HEK293T (cell line): ENCODE data around the gene ASAP3.

Source experiments
- CTCF ChIA-PET: fragments of 350-600 bp; formaldehyde crosslinking; extraction: SDS; loops from one replicate; lab custom pipeline; 2021; ENCODE audit warnings: antibody characterized with exemption, inconsistent platforms; lab: Yijun Ruan, JAX
- POLR2A ChIA-PET: fragments of 350-600 bp; formaldehyde crosslinking; extraction: SDS; loops from one replicate; lab custom pipeline; 2020; ENCODE audit warnings: antibody characterized with exemption, inconsistent platforms; lab: Yijun Ruan, JAX
- DNase-seq: peaks from one replicate; pipeline ENCODE4 v3.0.0; 2012; ENCODE audit warnings: mixed read lengths; ENCODE audit errors: extremely low spot score
- ARNT ChIP-seq: fragments of 450-650 bp; IDR thresholded peaks from 2 replicates; pipeline ENCODE4 v1.6.1; 2017; ENCODE audit warnings: mild to moderate bottlenecking
- BHLHE40 ChIP-seq: fragments of 450-650 bp; IDR thresholded peaks from 2 replicates; pipeline ENCODE4 v1.6.1; 2016; ENCODE audit warnings: mild to moderate bottlenecking, moderate library complexity, borderline replicate concordance
- CTBP1 ChIP-seq: fragments of 450-650 bp; IDR thresholded peaks from 2 replicates; pipeline ENCODE4 v1.6.1; 2016; ENCODE audit warnings: borderline replicate concordance
- ELF4 ChIP-seq: fragments of 450-650 bp; IDR thresholded peaks from 2 replicates; pipeline ENCODE4 v1.6.1; 2017; ENCODE audit warnings: antibody characterized with exemption
- FOXA1 ChIP-seq: fragments of 450-650 bp; IDR thresholded peaks from 2 replicates; pipeline ENCODE4 v1.6.1; 2016; ENCODE audit warnings: mild to moderate bottlenecking
- FOXK2 ChIP-seq: fragments of 450-650 bp; IDR thresholded peaks from 2 replicates; pipeline ENCODE4 v1.6.1; 2016; ENCODE audit warnings: mild to moderate bottlenecking
- FOXM1 ChIP-seq: fragments of 450-650 bp; IDR thresholded peaks from 2 replicates; pipeline ENCODE4 v1.6.1; 2017; ENCODE audit warnings: mild to moderate bottlenecking, borderline replicate concordance
- HDGF ChIP-seq: fragments of 450-650 bp; IDR thresholded peaks from 2 replicates; pipeline ENCODE4 v1.6.1; 2017; ENCODE audit warnings: antibody characterized with exemption, borderline replicate concordance
- L3MBTL2 ChIP-seq: fragments of 450-650 bp; conservative IDR thresholded peaks from 2 replicates; pipeline ENCODE4 v1.6.1; 2016; ENCODE audit warnings: mild to moderate bottlenecking
- LEF1 ChIP-seq: fragments of 450-650 bp; IDR thresholded peaks from 2 replicates; pipeline ENCODE4 v1.6.1; 2017; ENCODE audit warnings: mild to moderate bottlenecking, borderline replicate concordance
- NFRKB ChIP-seq: fragments of 450-650 bp; IDR thresholded peaks from 2 replicates; pipeline ENCODE4 v1.6.1; 2016; ENCODE audit warnings: mild to moderate bottlenecking, moderate library complexity
- PKNOX1 ChIP-seq: fragments of 450-650 bp; IDR thresholded peaks from 2 replicates; pipeline ENCODE4 v1.6.1; 2016
- SP1 ChIP-seq: fragments of 450-650 bp; IDR thresholded peaks from 2 replicates; pipeline ENCODE4 v1.6.1; 2017
- SUZ12 ChIP-seq: fragments of 450-650 bp; IDR thresholded peaks from 2 replicates; pipeline ENCODE4 v1.6.1; 2016; ENCODE audit warnings: mild to moderate bottlenecking
- TARDBP ChIP-seq: fragments of 450-650 bp; IDR thresholded peaks from 2 replicates; pipeline ENCODE4 v1.6.1; 2016
- ZNF384 ChIP-seq: fragments of 450-650 bp; IDR thresholded peaks from 2 replicates; pipeline ENCODE4 v1.6.1; 2016

Gene ASAP3

GRCh38 chr1:23431431-23431830 is 52.5 kb downstream of the ASAP3 start:
- no peak for DNase-seq
- ChIA-PET CTCF (no interaction called here), POLR2A (no interaction called here)
- TF ChIP-seq CTBP1, result no peak
- no peak for TF ChIP-seq ELF4
- TF ChIP-seq BHLHE40, result no peak

- ChIA-PET POLR2A (no interaction called here), CTCF (no interaction called here)
- TF ChIP-seq ZNF384 (no peak), HDGF (no peak), CTBP1 (no peak), FOXM1 (no peak), ARNT (no peak), BHLHE40 (no peak), FOXA1 (no peak), PKNOX1 (no peak), TARDBP (no peak), ELF4 (no peak), NFRKB (no peak)
- DNase-seq, result no peak
These were observed 53.2 kb downstream of the ASAP3 start for GRCh38 chr1:23430803-23431202.

DNA sequence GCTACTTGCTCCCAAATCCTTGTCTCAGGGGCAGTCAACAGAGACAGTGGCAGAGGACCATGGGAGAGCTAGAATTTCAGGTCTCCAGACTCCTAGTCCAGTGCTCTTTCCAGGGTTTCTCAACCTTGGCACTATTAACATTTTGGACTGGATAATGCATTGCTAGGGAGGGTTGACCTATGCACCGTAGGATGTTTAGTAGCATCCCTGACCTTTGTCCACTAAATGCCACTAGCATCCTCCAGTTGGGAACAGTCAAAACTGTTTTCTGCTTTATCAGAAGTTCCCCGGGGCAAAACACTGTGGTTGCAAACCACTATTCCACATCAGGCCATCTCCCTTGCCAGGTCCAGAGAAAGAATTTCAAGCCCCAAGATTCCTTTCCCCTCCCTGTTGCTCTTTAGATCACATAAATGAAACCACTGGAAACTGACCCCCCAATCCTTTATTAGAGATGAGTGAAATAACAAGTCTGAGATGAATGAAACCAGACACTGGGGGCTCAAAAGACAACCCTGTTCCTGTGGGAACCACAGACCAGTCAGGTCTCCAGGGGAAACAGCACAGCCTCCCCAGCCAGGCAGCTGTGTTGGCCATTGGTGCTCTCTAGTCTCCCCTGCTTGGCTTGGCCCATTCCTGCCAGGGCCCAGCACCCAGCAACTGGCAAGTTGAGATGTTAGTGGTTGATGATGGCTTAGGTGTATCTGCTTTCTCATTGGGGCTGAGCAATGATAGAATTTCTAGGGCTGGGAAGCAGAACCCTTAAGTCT is 55.7 kb downstream of the ASAP3 start:
- POLR2A ChIA-PET, result no interaction called here
- TF ChIP-seq NFRKB (no peak), LEF1 (no peak), TARDBP (no peak), ELF4 (no peak), ARNT (no peak), SP1 (no peak), L3MBTL2 (no peak), ZNF384 (no peak), FOXA1 (no peak), PKNOX1 (no peak), SUZ12 (no peak), BHLHE40 (no peak), FOXK2 (no peak), CTBP1 (no peak), HDGF (no peak)
- CTCF ChIA-PET, result interaction anchor here (0.6 to 1.5 kb wide), 2 partner anchors 10 to 111 kb away, joined by 3 read pairs; no protein-coding TSS in a partner anchor
- DNase-seq, result no peak

DNA sequence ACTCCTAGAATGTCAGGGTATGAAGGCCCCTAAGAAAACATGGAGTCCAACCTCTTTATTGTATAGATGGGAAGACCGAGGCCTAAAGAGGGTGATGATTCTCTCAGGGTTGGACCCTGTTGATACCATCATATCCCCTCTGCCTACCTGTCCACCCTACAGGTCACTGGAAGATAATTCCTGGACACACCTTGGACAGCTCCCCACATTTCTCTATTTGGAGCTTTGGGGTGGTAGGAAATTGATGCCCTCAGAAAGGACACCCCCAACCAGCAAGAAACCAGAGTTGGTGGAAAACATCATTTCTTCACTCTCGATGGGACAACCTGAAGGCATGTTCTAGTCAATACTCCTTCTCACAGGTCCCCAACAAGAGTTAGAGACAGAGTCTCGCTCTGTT is 56.4 kb downstream of the ASAP3 start:
- CTCF ChIA-PET, result interaction anchor here (0.6 kb wide), 1 partner anchor 110 kb away, joined by 3 read pairs; no protein-coding TSS in a partner anchor

GRCh38 chr1:23426828-23427227 is 57.2 kb downstream of the ASAP3 start:
- ChIA-PET POLR2A (interaction anchor here (1.5 kb wide), 1 partner anchor 83 kb away, joined by 4 read pairs; the partner anchor contains the start of gene HNRNPR), CTCF (no interaction called here)
- TF ChIP-seq FOXA1, result no peak
- no peak for TF ChIP-seq FOXM1
- no peak for TF ChIP-seq NFRKB
- no peak for TF ChIP-seq HDGF
- TF ChIP-seq PKNOX1, result no peak
- TF ChIP-seq ELF4, result no peak
- no peak for TF ChIP-seq LEF1
- TF ChIP-seq ARNT, result no peak
- no peak for TF ChIP-seq TARDBP
- no peak for TF ChIP-seq ZNF384
- TF ChIP-seq FOXK2, result no peak
- no peak for TF ChIP-seq BHLHE40
- TF ChIP-seq SUZ12, result no peak
- TF ChIP-seq SP1, result no peak
- TF ChIP-seq L3MBTL2, result no peak
- TF ChIP-seq CTBP1, result no peak
- no peak for DNase-seq

More for the DNA sequence above, 56.4 kb downstream of the ASAP3 start:
- DNase-seq, result no peak
- TF ChIP-seq FOXK2 (no peak), FOXA1 (no peak), SP1 (no peak), L3MBTL2 (no peak), ELF4 (no peak), TARDBP (no peak)
- POLR2A ChIA-PET, result no interaction called here

DNA sequence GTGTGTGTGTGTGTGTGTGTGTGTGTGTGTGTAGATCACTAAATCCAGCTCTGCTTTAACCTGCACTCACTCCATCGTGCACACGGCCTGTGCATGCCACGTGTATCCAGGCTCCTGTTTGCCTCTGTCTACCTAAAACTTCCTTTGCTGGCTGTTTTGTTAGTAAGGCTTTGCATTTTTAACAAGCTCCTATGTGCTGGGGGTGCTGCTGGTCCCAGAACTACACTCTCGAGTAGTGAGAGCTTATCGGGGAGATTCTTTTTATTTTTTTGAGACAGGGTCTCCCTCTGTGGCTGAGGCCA is 58.8 kb downstream of the ASAP3 start:
- POLR2A ChIA-PET, result interaction anchor here (0.6 kb wide), 1 partner anchor 304 kb away, joined by 3 read pairs; no protein-coding TSS in a partner anchor
- DNase-seq, result no peak
- CTCF ChIA-PET, result no interaction called here
- TF ChIP-seq SP1 (no peak), ARNT (no peak), ELF4 (no peak), SUZ12 (no peak), HDGF (no peak), TARDBP (no peak), NFRKB (no peak), FOXK2 (no peak), BHLHE40 (no peak)
